Activated CD4-positive, alpha-beta T cell treated with anti-CD3 and anti-CD28 coated beads, Interleukin-2, Interleukin-6, amounts not matched to agents 100 ng/mL and 50 ng/mL, durations not matched to agents 16 hours and 8 hours (primary cell): Measurements from ENCODE around the gene E2F8.

Experiments
- DNase-seq: peaks from one replicate; pipeline ENCODE4 v3.0.0-alpha.2; 2020

Gene E2F8

DNA sequence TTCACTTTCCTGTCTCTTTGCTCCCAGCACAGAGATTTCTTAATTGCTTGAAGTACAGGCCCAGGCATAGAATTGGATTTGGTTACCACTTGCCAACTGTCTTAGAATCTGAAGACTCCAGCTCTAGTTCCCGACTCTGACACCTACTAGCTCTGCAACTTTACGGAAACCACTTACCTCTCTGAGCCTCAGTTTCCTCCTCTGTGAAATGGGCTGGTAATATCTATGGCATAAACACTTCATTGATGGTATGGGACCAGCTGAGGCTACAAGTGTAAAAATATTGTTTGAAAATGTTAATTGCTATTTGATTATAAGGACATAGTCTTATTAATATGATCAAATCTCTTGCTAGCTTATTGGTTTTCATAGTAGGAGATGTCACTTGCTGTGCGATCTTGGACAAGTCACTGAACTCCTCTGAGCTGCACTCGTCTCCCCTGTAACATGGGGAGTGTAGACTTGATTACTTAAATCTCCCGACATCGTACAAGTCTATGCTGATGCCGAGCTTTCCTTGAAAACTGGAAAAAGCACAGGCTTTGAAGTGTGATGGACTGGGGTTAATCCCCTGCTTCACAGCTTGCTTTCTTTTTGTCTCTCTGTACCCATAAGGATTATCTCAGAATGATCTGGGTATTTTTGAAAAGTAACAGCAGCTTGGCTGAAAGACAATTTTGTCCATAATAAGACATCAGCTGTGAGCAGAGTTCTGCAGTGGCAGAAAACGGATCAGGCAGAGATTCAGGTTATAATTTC is 11.8 kb upstream of the E2F8 start:
- DNase-seq: no peak

DNA sequence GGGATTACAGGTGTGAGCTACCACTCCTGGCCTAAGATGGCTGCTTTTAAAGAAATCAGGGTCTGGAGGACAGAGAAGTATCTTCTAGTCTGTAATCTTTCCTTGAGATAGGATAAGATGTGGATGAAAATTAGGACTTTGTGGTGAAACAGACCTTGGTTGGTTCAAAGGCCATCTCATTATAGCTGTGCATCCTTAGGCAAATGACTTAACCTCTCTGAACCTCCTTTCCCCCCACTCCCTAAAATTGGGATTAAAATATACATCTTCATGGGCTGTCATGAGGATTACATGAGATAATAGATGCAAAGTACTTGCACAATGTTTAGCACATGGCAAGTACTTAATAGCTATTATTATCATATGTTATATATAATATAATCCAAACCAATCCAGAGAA is 10.8 kb upstream of the E2F8 start:
- no peak for DNase-seq

DNA sequence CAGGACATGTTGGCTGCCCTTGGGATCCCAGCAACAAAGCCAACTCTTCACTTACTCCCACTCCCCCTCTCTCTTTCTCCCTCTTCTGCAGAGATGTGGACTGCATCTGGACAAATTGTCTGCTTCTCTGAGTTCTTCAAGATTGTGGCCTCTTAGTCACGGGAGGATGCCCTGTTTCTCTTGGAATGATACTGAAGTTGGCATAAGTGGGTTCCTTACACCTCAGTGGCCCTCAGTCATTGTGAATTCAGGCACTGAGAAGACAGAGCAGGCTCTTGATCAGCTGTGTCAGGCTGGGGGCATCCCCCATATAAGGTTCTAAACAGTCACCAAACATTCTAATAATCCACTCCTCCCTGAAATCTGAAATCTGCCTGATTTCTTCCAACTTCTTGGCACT is 6.1 kb upstream of the E2F8 start:
- no peak for DNase-seq

DNA sequence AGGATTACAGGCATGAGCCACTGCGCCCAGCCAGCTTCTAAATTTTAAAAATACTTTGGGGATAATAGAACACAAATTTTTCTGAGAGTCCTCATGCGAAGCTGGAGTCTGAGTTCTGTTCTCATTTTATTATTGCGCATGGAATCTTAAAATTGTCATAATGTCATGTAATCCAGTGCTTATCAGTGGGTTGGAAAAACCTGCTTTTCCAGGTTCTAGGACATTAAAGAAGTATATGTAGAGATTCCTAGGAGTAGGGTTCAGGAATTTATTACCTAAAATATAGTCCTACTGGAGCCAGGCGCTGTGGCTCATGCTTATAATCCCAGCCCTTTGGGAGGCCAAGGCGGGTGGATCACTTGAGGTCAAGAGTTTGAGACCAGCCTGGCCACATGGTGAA is 4.6 kb upstream of the E2F8 start:
- no peak for DNase-seq

DNA sequence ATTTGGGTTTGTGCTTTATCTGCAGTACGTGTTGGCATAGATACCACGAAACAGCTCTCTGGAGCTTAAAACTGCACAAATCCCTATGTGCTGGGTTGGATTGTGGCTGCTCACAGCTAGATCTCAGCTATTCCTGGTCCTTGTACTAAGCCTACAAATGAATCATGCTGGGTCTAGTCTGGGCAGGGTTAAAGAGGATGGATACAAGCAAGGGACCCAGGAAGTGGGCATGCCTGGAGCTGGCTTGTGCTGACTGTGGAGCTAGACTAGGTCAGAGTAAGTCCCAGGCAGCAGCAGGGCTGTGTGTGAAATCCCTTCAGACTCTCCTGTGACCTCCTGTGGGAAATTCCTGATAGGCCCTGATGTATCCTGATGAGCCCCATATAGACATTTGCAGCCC is 3.9 kb upstream of the E2F8 start:
- DNase-seq: no peak

DNA sequence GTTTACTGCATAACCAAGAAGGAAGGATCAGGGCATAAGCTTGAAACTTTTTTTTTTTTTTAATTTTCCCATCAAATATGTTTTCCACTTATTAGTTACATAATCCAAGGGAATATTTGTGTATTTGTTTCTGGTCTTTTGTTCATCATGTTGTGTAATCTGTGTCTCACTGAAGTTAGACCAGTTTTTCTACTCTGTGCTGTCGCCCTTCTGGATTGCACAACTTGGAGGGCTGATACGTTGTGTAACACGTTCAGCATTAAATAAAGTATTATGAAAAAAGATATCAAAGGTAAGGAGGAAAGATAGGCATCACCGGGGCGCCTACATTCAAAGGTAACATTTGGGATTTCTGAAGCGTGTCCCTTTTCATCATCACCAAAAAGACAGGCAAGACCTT is 3.3 kb upstream of the E2F8 start:
- DNase-seq: no peak

DNA sequence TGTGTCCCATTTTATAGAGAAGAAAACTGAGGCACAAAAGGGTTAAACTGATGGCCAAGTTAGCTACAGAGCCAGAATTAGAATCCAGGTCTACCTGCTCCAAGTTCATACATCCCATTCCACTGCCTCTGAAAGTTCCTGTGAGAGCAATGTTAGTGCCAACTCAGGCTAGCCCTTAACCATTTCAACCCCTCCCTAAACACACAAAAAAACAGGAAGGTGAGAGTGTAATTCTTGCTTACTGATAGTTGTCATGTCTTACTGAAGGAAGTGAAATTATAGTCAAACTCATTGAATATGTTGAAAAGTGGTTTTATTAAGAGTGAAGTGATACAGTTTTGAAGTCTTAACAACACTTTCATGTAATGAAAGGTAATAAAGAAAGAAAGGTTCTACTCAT is 2.9 kb upstream of the E2F8 start:
- no peak for DNase-seq

DNA sequence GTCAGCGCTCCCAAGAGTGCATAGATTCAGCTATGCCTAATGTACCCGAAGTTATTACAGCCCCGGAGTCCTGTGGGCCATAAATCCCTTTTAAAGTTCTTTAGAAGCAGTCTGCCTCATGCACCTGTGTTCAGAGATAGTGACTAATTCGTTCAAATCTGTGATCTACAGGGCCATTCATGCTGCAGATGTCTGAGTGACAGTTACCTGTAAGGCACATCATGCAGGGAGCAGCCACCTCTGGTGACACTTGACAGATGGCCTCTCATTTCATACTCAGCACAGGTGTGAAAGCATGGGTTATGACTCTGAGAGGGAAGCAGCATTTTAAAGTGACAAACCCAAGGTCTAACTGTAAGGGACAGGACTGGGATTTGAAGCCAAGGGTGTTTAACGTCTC is 2.4 kb upstream of the E2F8 start:
- DNase-seq: peak; percentile 11

DNA sequence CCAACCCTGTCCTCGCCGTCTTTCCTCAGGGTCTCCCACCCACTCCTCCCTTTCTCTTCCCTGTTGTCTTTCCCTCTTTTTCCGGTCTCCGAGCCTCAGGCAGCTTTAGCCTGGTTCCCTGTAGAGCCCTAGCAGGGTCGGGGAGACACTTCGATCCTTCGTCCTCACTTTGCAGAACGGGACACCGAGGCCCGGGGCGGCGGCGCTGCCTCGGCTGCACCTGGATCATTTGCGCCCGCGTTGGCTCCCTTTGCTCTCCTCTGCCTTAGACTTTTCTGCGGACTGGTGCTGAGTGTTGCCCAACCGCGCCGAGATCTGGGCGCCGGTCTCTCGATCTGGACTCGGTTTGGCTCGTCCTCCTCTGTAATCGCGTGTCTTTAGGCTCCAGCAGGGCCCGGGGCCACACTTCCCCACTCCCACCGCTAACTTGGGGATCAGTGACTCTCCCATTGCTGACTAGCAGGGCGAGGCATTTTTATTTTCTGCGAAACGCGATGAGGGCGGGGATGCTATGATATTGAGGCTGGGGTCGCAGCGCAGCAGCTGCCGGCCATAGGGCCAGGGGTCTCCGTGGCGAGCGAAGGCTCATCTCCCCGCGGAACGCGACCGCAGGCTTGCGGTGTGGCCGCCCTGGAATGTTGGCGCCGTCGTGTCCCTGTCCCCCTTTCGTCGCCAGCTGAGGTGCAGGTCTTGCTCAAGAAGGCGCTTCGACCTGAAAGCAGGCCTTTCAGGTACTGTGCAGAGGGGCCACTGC is 1.6 kb upstream of the E2F8 start:
- peak; percentile 15 for DNase-seq

DNA sequence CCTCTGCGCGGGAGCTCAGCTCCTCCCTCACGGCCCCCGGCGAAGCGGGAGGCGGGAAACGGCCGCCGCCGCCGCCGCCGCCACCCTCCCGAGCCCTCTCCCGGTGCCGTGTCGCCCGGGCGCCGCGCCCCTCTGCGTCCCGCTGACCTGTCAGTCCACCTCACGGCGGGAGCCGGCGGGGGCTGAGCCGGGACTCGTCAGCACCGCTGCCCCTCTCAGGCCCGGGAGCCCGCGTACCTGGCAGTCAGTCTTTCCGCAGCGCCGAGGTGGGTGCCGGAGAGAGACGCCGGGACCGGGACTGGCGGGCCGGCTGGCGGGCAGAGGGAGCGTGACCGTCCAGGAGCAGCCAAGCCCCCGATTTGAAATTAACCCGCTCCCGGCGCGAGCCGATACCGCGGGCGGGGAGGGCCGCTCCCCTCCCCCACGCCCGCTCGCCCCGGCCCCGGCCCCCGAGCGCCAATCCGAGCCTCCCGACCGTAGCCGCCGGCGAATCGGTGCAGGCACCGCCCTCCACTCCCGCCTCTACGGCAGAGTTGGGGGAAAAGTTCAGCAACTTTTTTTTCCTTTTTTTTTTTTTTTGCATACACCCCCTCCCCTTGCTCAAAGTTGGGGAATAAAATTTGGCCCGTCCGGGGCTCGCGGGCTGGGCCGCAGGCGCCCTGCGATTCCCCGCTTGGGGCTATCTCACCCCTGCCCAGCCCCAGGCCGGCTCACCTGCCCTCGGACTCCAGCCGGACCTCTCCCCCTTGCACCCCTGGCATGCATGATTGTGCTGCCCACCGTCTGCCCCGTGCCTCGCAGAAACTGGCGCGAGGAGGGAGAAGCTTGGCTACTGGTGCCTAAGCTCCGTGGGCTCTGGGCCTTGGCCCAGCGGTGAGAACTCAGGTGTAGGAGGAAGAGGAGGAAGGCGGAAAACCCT is 774 bp upstream of the E2F8 start:
- DNase-seq: peak; percentile 79

DNA sequence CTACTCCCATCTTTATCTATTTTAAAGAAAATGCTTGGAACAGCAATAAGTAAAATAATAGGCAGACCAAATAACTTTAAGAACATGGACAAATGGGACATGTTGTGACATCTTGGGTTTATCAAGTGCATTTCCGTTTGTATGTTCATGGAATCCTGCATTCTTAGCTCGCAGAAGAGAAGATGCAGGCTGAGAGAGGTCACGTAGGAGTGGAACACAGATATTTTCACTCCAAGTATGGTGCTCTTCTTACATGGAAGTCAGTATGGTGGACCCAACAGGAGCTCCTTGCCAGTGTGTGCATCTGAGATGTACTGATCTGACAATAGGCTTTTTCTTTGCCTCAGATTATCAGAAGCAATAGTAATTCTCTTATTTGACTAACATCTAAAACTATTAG is 1.7 kb downstream of the E2F8 start:
- no peak for DNase-seq

DNA sequence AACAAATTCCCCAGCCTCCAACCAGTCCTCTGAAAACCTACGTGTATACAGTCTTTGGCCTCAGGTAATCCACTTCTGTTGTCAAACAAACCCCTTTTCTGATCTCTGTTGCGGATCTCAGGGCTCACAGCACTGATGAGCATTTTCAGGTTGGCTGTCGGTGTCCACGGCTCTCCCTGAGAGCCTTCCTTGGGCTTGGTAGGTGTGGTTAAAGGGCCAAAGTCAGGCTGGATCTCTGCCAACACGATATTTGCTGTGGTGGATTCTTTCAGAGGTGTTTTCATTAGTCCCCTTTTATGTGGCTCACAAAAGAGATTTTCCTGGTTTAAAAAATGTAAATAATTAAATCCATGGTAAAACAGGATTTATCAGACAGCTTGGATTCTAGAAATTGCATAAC is 2.9 kb downstream of the E2F8 start:
- DNase-seq: no peak

DNA sequence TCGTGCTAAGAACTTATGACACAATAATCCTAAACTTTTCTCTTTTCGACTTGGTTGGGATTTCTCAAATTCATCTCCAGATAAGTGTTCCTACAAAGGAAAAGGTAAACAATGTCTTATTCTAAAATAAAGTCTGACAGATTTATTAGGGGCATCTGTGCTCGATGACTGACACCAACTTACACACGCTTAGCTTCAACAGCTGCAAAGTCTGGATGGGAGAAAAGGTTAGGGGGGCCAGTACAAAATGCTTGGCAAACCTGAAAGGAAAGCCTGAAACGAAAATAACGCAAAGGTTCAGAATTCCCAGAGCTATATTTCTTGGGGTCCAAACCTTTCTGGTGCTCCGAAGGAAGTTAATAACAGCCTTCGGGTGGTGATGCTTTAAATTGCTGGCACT is 3.4 kb downstream of the E2F8 start:
- DNase-seq: no peak

DNA sequence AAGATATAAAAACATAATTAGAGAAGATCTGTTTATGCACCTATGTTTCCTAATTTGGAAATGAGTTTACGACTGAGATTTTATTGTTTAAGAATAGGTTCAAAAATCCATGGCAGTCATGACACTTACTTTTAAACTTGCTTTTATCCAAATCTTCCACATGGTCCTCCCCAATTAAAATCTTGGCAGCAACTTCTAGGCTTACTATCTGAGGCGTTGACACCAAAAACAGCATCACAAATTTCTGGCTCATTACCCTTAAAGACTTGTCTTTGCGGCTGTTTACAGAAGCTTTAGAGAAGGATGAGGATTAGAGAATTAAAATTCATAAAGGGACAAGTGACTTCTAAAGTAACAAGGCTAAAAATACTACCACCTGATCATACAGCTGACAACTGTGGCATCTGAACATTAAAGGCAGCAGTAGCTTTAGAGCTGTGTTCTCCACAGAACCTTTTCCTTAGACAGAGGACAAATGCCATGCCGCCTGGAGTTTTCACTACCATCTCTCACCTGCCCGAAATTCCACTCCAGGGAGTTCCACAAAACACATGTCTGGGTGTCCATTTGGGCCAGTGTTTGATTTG is 6.4 kb downstream of the E2F8 start:
- DNase-seq: no peak

DNA sequence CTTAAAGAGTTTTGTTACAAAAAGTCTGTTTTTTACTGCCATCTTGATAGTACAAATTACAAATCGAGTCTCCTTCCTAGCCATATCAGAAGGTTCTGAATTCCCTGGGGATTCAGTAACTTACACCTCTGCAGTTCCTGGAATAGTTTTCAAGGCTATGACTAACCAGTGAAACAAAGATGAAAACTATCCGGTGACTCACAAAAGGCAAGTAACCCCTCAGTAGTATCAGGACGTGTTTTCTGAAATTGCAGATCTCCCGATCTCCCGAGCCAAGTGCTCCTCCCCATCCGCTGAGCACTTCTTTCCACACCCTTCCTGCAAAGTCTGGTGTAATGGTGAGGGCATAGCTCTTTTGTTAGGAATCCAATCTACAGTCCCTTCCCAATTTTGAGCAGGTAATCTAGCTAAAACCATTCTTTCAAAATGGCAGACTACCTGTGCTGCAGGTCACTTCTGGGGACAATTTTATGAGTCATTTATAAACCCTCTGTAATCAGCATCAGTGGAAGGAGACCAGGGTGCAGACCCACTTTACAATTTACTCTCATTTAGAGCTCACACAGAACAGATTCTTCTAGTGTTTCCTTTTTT is 7.7 kb downstream of the E2F8 start:
- DNase-seq: no peak

DNA sequence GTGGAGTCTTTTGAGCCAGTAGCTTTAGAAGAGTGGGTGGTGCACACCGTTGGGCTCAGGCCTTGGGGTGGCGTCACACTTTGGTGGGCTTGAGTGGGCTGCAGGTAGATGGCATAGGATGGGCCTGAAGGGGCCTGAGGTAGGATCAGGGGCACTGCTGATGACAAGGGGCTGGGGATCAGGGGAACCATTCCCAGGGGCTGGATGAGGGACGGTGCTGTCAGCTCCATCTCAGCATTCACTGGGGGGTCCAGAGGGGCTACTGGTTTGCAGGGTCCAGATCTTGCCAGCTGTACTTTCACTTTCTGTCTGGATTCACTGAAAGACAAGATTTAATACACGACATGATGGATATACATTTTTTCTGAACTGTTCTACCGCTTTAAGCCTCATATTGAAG is 11.1 kb downstream of the E2F8 start:
- no peak for DNase-seq

DNA sequence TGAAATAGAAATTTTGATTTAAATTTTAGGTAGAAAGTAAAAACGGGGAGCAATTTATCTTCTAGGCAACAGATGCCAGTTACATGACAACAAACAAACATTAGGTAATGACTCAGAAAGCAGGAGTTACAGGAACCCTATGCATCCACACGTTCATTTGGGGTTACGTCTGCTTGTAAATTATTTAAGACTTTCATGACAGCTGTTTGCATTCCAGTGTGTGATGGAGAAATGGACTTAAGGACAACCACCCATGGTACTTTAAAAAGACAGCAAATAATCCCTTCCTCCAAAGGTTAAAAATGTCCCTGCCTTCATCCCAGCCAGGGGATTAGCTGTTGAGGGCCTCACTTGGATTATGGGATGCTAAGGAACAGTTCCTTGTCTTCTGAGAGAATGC is 11.8 kb downstream of the E2F8 start:
- no peak for DNase-seq

DNA sequence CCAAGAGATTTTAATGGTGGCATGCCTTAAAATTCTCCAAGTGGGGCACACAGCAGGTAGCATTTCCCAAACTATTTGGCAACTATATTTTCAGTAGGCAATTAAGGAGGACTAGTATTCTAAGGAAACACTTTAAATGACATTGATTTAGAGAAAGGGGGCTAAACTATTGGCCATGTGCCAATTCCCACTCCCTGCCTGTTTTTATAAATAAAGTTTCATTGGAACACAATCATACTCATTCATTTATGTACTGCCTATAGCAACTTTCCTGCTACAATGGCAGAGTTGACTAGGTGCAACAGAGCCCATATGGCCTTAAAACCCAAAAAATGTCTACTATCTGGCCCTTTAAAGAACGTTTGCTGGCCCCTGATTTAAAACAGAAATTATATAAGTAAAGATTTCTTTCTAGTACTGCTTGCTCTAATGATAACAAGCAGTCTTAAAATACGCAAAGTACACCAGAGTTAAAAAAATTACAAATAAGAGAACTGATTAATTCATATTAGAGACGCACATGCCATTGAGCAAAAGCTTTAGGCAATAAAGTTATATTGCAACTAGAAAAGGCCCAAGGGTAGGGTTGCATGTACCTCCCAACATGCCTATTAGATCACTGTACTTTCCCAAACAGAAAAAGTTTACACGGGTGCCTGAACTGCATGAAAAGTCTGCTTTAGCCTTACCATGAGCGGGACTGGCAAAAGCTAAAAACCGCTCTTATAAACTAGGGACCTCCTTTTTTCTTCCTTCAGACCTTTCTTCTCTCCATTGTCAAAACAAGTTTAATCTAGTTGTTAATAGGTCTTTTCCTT is 14.2 kb downstream of the E2F8 start:
- no peak for DNase-seq

DNA sequence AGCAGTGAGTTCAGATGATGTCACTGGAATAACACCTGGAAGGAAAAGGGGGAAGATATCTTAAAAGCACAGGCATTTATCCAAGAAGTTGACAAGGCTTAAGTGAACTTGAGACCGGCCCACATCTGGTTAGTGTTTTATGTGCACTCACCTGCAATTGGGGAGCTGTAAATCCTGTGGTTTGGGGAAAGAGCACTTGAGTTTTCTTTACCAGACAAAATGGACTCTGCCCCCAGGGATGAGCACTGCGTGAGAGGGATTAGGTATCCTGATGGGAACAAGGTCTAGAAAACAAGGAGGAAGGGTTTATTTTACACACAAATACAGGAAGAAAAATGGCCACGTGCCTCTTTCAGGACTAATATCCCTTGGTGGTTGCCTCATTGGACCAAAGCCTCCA is 15.2 kb downstream of the E2F8 start:
- DNase-seq: no peak

DNA sequence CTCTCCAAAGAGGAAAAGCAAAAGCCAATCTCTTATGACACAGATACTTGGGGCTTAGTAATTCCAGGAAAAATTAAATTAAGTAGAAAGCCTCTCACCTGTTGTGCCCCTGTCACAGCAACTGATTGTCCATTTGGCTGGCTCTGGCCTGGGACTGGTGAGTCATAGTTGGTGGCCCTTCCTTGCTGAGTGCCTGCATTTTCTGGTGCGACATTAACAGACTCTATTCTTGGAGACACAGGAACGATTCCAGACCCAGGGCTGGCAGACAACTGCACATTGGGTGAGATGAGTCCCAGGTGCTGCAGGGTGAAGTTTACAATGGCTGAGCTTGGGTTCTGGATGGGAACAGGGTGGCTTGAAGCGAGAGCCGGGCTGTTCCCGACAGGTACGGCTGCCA is 15.6 kb downstream of the E2F8 start:
- no peak for DNase-seq

DNA sequence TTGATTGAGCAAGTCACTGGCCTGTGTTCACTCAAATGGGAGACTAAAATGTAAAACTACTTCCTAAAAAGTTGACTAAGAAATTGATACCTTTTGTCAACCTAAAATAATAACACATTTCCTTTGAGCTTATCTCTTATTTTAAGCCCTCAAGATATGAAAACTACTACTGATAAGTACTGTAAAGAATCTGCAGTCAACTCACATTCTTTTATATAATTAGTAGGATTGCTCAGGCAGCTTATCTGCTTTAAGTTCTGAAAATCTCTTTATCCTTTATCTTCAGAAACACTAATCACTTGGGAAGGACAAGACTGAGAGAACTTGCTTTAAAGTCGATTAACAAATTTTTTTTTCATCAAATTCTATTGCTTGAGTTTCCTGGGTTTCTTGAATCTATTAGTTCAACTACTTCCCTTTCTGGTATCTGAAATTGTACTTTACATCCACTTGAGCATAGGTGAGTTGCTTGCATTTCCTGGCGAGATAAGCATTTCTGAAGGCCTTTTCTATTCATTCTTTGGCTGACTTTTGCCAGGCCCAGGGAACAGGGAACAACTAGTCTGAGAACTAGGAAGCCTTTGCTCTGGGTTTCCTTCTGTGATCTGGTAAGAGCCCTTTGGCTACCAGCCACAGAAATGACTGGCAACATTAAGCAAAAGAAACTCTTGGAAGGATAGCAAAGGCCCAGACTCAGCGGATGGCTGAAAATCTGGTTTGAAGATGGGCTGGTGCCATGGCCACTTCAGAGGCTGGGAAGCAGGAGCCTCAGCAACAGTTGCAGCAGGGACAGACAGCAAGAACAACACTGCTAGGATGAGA is 19.6 kb downstream of the E2F8 start:
- no peak for DNase-seq
